UCSD-AML1 (cell line): ENCODE data around the gene MAP3K5.
"Not testable (repeated sequence)": the region's sequence is repeated elsewhere in the genome, so short reads cannot be mapped to it uniquely, and the experiment has no call there.

Source experiments
- DNase-seq: peaks from one replicate; lab custom pipeline; 2025; ENCODE audit not compliant: unreplicated experiment; lab: John Stamatoyannopoulos, UW

The MAP3K5 gene

DNA sequence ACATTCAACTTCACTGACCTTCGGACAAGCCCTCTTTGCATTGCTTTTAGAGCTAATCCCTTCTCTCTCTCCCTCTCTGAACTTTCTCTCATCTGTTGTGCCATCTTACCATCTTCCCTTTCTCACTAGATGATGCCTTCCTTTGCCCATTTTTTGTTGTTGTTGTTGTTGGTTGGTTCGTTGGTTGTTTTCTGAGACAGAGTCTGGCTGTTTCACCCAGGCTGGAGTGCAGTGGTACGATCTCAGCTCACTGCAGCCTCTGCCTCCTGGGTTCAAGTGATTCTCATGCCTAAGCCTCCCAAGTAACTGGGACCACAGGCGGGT is 18.8 kb downstream of the MAP3K5 start:
- DNase-seq = no peak

DNA sequence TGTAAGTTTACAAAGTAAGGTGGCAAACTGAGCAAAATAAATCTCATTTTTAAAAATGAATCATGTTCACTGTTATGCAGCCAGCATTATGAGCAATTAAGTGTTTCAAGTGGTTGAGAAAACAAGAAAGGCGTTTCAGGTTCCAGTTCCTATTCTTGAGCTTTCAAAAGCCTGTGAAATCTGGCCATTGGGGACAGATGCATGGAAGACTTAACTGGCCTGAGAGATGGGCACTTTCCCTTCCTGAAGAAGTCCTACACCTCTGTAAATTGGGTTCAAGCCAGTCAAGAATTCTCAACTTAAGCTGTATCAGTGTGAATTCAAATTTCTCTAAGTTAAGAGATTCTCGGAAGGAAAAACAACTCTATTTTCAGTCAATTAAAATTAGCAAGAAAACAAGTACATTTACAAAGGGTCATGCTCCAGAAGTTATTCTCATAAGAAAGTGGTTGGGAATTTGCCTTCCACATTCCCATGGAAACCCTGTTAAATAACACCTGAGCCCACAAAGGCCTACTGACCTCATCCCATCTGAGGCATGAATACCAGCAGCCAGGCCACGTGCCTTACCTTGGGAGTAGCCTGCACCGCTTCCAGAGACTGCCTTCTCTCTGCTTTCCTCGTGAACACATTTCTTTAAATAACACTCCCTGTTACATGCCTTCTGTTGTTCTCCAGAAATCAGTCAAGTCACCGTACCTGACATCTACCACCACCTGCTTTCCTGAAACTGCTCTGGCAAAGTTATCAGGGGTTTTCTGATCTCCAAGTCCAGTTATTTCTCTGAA is 19.4 kb downstream of the MAP3K5 start:
- DNase-seq = no peak

DNA sequence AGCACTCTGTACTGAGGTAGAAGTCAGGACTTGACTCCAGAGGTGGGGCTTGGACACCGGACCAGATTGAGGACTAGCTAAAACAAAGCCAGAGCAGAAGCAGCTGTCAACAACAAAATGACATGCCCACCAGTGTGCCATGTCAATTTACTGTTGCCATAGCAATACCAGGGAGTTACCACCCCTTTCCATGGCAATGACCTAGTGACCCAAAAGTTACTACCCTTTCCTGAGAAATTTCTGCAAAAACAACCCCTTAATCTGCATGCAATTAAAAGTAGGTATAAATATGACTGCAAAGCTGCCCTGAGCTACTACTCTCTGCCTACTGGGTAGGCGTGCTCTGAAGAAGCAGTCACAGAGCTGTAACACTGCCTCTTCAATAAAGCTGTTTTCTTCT is 21.0 kb downstream of the MAP3K5 start:
- no peak for DNase-seq

DNA sequence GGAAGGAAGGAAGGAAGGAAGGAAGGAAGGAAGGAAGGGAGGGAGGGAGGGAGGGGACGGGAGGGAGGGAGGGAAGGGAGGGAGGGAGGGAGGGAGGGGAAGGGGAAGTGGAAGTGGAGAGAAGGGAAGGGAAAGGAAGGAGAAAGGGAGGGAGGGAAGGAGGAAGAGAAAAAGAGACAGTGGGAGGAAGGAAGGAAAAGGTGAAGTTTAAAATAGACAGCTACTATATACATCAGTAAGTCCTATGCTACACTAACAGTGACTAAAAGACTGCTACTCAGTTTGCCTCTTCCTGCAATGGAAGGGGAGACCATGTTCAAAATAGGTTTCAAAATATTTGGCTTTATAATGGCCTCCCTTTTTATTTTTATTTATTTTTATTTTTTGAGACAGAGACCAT is 22.5 kb downstream of the MAP3K5 start:
- DNase-seq = no peak

DNA sequence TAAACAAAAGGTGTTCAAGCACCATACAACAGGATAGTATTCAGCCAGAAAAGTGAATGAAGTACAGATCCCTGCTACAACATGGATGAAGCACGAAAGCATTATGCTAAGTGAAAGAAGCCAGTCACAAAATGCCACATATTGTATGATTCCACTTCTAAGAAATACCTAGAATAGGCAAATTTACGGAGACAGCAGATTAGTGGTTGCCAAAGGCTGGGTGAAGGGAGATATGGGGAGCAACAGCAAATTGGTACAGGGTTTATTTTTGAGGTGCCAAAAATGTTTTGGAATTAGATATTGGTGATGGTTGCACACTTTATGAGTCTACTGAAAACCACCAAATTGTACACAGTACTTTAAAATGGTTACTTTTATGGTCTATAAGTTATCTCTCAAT is 23.2 kb downstream of the MAP3K5 start:
- no peak for DNase-seq

DNA sequence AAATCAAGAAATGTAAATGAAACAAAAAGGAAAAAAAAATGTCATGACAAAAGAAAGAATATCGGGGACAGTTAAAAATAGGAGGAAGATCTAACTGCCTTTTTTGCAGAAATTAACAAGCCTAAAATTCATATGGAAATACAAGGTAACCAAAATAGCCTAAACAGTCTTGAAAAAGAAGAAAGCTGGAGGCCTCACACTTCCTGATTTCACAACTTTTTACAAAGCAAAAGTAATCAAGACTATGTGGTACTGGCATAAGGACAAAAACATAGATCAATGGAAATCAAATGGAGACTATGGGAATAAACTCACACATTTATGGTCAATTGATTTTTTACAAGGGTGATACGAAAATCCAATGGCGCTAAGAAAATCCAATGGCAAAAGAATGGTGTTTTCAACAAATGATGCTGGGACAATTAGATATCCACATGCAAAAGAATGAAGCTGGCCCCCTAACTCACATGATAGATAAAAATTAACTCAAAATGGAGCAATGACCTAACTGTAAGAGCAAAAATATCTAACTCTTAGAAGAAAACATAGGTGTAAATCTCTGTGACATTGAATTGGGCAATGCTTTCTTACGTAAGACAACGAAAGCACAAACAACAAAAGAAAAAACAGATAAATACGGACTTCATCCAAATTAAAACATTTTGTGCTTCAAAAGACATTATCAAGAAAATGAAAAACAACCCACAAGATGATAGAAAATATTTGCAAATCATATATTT is 24.5 kb downstream of the MAP3K5 start:
- no peak for DNase-seq

DNA sequence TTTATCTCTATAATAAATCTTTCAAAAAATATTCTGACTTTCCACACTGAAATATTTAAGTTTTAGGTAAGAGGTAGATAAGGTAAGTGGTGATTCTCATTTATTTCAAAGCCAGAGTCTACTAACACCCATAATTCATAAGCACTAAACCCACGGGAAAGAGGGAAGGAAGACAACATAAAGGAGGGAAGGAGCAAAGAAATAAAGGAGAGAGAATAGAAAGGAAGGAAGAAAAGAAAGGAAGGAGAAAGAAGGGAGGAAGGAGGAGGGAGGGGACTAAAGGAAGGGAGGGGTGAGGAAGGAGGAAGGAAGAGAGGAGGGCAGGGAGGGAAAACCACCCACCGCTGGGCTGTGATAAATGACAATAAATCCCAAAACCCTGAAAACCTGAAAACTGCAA is 25.2 kb downstream of the MAP3K5 start:
- DNase-seq = no peak

DNA sequence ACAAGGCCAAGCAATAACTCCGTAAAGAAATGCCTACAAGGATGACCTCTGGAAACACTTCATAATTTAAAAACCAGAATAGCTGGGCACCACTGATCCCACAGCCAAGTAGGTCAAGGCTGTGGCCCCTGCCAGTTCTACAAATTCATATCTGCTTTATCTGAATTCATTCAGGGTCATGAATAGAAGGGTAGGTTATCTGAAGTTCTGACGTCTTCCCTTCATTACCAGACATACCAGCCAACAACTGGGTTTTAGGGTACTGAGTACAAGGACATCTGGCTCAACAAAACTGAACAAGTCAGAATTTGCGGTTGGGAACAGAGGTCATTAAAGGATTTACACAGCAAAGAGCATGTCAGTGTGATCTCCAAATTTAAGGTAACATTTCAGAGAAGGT is 26.0 kb downstream of the MAP3K5 start:
- DNase-seq = no peak

DNA sequence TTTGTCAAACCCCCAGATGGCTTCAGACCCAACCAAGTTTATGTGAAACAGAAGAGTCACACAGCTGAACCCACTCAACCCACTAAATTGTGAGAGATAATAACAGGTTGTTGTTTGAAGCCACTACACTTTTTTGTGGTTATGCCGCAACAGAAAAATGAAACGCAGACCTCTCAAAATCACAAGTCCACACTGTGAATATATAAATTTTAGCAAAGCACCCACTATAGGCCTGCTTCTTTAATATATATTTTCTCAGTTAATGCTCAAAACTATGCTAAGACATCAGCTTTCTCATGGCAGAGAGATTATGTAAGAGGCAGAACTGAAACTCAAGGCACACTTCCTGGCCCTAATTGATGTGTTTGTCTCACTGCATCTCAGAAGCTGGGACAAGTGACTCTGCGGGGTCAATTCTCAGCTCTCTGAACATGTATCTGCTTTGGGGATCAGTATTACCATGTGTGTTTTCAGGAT is 27.7 kb downstream of the MAP3K5 start:
- no peak for DNase-seq

DNA sequence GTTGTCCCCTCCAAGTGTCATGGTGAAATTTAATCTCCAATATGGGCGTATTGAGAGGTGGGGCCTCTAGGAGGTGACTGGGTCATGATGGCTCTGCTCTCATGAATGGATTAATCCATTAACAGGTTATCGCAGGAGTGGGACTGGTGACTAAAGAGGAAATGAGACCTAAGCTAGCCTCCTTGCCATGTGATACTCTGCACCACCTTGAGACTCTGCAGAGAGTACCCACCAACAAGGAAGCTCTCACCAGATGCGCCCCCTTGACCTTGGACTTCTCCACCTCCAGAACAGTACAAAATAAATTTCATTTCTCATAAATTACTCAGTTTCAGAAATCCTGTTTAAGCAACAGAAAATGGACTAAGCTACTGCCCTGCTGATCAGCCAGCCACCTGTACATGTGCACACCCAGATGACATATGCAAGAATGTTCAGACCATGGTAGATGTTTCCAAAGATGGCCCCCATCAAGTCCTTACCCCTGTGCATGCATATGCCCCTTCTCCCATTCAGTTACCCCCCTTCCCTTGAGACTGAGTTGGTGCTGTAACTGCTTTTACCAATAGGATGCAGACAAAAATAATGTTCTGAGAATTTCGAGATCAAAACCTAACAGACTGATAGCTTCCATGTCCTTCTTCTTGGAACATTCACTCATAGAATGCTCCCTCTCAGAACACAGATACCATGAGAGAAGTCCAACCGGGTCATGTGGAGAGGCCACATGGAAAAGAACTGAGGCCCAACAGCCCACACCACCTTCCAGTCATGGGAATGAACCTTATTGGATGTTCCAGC is 28.4 kb downstream of the MAP3K5 start:
- DNase-seq = no peak

DNA sequence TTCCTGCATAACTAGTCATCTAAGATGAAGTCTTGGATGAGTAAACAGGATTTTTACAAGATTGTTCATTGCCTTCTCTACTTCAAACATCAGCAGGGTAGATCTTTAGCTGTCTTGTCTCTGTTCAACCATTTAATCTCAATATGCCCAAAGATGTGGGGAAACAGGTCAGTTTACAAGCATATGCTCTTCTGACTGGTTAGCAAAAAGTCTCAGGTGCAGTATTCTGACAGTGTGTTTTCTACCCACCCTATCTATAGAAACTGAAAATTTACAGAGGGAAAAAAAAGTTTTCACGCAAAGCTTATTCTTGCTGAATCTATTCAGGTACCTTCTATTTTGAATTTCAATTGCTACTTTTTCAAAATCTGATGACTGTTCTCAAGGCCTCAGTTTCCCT is 29.0 kb downstream of the MAP3K5 start:
- DNase-seq = no peak

DNA sequence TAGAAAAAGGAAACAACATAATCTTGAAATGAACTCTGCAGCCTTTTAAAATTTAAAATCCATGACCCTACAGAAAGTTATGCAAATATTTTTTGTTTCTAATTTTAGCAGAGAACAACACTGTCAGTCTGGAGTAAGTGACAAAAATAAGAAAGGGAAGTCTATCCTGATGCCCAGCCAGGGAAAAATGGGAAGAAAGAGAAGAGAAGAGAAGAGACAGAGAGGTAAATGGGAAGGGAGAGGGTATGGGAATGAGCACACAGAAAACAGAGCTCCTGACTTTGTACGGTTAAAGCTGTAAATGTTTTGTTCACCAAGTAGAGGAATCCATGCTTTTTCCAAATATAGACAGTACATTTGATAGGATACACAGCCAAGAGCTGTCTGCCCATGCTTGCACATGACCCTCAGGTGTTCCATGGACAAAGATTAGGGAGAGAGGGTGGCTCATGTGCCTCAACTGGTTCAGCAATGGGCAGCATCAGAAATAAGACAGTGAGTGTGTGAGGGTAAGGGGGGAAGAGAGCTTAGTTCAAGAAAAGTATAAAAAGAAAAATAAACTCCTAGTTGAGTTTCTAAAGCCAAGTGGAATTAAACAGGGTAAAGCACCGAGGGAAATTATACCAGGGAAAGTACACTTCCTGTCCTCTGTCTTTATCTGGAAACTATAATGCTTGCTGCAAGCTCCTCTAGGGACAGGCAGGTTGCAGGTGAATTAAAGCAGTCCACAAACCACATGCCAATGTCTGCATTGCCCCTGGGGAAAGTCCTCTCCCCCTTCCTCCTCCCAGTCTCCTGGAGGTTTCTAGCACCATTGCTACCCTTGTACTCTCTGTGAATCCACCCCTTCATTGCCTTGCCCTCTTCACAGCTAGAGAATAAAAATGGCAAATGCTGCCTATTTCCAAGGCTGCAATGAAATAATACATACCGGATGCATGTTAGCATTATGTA is 30.0 kb downstream of the MAP3K5 start:
- DNase-seq = no peak

DNA sequence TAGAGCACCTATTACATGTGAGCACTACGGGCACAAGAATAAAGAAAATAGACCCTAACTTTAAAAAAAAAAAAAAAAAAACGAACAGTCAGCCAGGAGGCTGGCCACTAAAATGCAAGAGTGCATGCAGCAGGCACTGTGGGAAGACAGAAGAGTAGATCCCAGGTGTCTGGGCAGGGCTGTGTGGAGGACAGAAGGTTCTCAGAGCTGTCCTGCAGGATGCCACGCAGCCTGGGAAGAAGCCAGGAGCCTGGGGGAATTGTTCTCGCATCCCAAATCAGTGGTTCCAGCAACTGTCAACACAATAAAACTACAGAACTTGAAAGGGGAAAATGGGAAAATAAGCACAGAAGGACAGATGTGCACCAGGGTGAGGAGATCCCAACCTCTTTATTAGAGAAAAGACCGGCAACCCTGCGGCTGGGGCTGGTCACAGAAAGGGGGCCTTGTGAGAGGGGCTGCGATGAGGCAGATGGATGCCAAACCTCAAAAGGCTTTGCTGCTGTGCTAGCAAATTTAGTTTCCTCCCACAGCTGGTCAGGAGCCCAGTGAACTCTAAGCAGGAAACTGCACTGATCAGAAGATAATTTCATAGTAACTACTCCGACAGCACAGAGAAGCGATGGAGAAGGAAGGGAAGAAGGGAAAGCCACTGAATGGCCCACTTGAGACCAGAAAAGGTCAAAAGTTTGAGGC is 30.9 kb downstream of the MAP3K5 start:
- peak; percentile 41 for DNase-seq

DNA sequence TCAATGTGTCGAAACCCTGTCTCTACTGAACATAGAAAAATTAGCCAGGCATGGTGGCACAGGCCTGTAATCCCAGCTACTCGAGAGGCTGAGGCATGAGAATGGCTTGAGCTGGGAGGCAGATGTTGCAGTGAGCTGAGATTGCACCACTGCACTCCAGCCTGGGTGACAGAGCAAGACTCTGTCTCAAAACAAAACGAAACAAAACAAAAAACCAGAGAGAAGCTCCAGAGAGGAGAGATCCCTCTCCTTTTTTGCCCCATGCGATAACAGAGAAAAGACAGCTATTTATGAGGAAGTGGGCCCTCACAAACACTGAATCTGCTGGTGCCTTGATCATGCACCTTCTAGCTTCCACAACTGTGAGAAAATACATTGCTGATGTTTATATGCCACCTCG is 31.5 kb downstream of the MAP3K5 start:
- not testable (repeated sequence) for DNase-seq

DNA sequence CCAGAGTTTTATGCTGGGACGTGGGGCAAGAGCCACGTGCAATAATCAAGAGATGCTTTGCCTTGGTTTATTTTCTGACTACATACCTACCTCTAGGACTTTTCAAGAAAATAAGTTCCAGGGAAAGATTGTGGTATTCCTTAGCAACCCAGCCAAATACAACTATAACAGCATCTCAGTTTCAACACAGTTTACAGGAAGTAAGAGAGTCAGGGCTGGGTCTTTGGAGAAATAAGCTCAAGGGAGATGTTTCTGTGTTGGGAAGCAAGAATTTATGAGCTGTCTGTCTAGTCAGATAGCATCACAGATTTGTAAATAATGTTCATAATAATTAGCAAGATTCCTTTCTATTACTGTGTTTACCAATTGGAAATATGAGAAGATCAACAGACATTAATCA is 35.1 kb downstream of the MAP3K5 start:
- DNase-seq = no peak

DNA sequence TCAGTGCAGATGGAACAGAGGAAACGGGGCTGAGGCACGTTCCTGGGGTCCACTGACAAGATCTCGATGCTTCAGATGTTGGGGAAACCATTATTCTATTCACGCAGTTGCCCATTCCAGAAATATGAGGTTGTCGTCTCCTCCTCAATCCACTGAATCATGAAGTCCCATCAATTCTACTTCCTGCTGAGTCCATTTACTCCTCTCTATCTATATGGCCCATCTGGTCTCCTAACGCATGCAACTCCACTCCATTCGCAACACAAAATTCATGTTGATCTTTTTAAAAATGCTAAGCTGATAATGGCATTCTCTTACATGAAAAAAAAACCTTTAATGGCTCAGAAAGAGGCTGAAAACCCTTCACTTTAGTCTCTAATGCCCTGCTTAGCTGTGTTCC is 37.5 kb downstream of the MAP3K5 start:
- DNase-seq = no peak

DNA sequence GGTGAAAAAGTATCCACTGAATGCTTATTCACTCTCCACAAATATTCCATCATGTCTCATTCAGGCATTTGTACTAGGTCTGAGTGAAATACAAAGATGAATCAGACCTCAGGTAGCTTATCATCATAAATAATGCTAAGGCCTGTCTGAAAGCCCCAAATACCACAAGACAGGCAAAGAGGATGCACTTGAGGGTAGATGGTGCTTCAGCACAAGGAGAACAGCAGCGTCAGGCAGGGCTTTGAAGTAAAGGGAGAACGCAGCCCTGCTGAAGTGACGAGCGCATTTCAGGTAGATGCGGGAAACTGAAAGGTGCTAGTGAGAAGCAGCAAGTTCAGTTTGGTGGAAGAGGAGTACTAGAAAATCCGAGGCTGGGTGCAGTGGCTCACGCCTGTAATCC is 38.7 kb downstream of the MAP3K5 start:
- DNase-seq = no peak

DNA sequence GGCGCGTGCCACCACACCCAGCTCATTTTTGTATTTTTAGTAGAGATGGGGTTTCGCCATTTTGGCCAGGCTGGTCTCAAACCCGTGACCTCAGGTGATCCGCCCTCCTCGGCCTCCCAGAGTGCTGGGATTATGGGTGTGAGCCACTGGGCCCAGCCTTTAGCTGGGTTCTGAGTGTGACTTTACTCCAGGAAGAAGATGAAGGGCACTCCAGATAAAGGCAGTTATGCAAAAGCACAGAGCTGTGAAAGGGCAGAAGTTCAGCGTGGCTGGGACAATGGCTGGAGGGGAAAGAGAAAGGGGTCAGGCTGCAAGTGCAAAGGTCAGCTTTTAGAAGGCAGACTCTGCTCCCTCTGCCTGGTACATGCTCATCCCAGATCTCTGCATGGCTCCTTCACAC is 39.7 kb downstream of the MAP3K5 start:
- no peak for DNase-seq

DNA sequence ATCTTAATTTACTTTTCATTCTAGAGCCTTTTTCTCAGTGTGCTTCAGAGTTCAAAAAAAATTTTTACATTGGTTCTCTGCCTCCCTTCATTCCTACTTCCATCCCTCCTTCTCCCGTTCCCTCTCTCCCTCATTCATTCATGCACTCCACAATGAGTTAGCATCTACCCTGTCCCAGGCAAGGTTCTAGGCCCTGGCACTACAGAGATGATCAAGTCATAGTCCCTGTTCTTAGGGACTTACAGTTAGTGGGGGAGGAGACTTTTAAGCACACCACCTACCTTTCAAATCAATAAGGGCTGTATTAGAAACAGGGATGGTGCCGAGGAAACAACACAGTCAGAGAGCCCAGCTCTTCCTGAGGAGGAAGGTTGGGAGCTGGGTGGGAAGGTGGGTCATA is 40.3 kb downstream of the MAP3K5 start:
- no peak for DNase-seq

DNA sequence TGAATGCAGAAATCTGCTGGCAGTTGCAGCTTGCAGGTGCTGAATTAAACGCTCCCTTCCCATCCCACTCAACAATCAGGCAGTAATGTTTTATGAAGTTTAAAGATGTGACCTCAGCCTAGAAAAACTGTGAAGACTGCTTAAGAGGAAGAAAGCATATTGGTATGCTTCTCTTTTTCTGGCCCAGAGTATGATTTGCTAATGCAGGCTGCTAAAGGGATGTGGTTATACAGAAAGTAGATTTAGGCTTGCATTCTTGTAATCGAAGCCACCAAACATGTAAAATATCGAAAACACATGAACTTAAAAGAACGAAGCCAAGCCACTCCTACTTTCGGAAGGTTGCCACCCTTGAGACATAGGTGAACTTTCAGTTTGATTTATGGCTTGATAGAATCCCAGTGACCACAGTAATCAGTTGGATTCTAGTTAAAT is 40.7 kb downstream of the MAP3K5 start:
- DNase-seq = no peak
